ENCODE measurements around the gene KCNAB1. TPM values are rescaled to one million over a fixed set of nuclear protein-coding genes. Genes with fewer than 3 reads are reported as not detected.

The KCNAB1 gene
- total and polyA plus RNA-seq, 2 donors (not counting 1 experiment from before 2014, with no cell fraction given): not detected

- H3K4me1 ChIP-seq (ENCODE audit: control insufficient read depth in 2 of 2, insufficient read depth in 2 of 2, low read length in 2 of 2): peaks cover 6 to 9% of the 10 kb centered on the region in 2 donors
- peaks cover 3% of the 10 kb centered on the region for H3K27me3 Mint-ChIP-seq
- DNase-seq: no peak
- no peak overlapping the region for H3K27ac ChIP-seq (ENCODE audit: low read length in 2 of 2)
- POLR2A ChIA-PET: no interaction called here
- H3K4me3 ChIP-seq (ENCODE audit: control extremely low read depth in 1 of 5, extremely low read depth in 1 of 5, insufficient read depth in 1 of 5, low read depth in 2 of 5, low read length in 4 of 5): no peak overlapping the region
- H3K9me3 Mint-ChIP-seq (ENCODE audit: insufficient read depth): no peaks in the 10 kb centered on the region
- TF ChIP-seq EZH2 (IDR thresholded peaks at IDR 0.05; ENCODE audit: borderline replicate concordance, insufficient read depth, low read depth, low read length, poor library complexity, severe bottlenecking): no peak
- no peak for ATAC-seq (ENCODE audit: low read depth)
- H3K9ac ChIP-seq (ENCODE audit: low read length): peak overlapping the region; percentile 32
- no peaks in the 10 kb centered on the region for H3K9me3 ChIP-seq (ENCODE audit: control extremely low read depth in 1 of 3, control insufficient read depth in 2 of 3, insufficient read depth in 1 of 3, low read length in 2 of 3)
- no peak overlapping the region for H3K4me3 Mint-ChIP-seq
- H2AFZ ChIP-seq (ENCODE audit: insufficient read depth, low read depth, low read length, poor library complexity, severe bottlenecking): peak overlapping the region; percentile 63
- no peaks in the 10 kb centered on the region for H3K36me3 ChIP-seq (replicated peaks in 1 of 2; ENCODE audit: control extremely low read depth in 1 of 2, control insufficient read depth in 1 of 2, extremely low read depth in 1 of 2, insufficient read depth in 2 of 2, low read length in 1 of 2)
- H3K27me3 ChIP-seq (replicated peaks in 1 of 4; ENCODE audit: control extremely low read depth in 1 of 4, control insufficient read depth in 3 of 4, insufficient read depth in 4 of 4, low read length in 3 of 4): no peaks in the 10 kb centered on the region
- H3K79me2 ChIP-seq (ENCODE audit: control insufficient read depth, insufficient read depth, low read length): no peaks in the 10 kb centered on the region
- no peaks in the 10 kb centered on the region for H4K20me1 ChIP-seq (ENCODE audit: control insufficient read depth, insufficient read depth, low read length, poor library complexity, severe bottlenecking)
- peaks cover 14% of the 10 kb centered on the region for H3K4me1 Mint-ChIP-seq
- intact Hi-C loops (cut with micrococcal nuclease): no loop called here
- H3K27ac Mint-ChIP-seq: no peak overlapping the region
- WGBS (ENCODE audit: insufficient coverage): no CpG with 5 or more reads among the region's 1 CpG
- H3K4me2 ChIP-seq (replicated peaks; ENCODE audit: low read depth, low read length, poor library complexity, severe bottlenecking): peak overlapping the region; percentile 26
- CTCF ChIA-PET: interaction anchor here (1.1 to 2.0 kb wide), 2 partner anchors 10 to 977 kb away, joined by 3 to 11 read pairs; no protein-coding TSS in a partner anchor
Observed at GRCh38 chr3:156161172-156161571, 40.8 kb downstream of the KCNAB1 start.

GRCh38 chr3:156163848-156164247, 43.5 kb downstream of the KCNAB1 start:
- ChIA-PET CTCF (interaction anchor here (0.9 to 1.0 kb wide), 2 partner anchors 12 to 22 kb away, joined by 3 to 5 read pairs; no protein-coding TSS in a partner anchor), POLR2A (no interaction called here)
- no peak overlapping the region for H3K27ac Mint-ChIP-seq
- intact Hi-C loops (cut with micrococcal nuclease): no loop called here
- peaks cover 6 to 9% of the 10 kb centered on the region in 2 donors for H3K4me1 ChIP-seq (ENCODE audit: control insufficient read depth in 2 of 2, insufficient read depth in 2 of 2, low read length in 2 of 2)
- H3K4me2 ChIP-seq (replicated peaks; ENCODE audit: low read depth, low read length, poor library complexity, severe bottlenecking): no peak overlapping the region
- no peaks in the 10 kb centered on the region for H3K27me3 Mint-ChIP-seq
- no peak overlapping the region for H3K4me3 ChIP-seq (ENCODE audit: control extremely low read depth in 1 of 5, extremely low read depth in 1 of 5, insufficient read depth in 1 of 5, low read depth in 2 of 5, low read length in 4 of 5)
- H3K9ac ChIP-seq (ENCODE audit: low read length): no peak overlapping the region
- ATAC-seq (ENCODE audit: low read depth) (no peak), DNase-seq (no peak)
- no peak for TF ChIP-seq CTCF (IDR thresholded peaks at IDR 0.05)
- TF ChIP-seq EZH2 (IDR thresholded peaks at IDR 0.05; ENCODE audit: borderline replicate concordance, insufficient read depth, low read depth, low read length, poor library complexity, severe bottlenecking): no peak
- H3K4me3 Mint-ChIP-seq: no peak overlapping the region
- H2AFZ ChIP-seq (ENCODE audit: insufficient read depth, low read depth, low read length, poor library complexity, severe bottlenecking): no peak overlapping the region
- H3K4me1 Mint-ChIP-seq: peaks cover 14% of the 10 kb centered on the region
- H3K27ac ChIP-seq (ENCODE audit: low read length in 2 of 2): no peak overlapping the region
- WGBS (ENCODE audit: insufficient coverage): no CpG with 5 or more reads among the region's 2 CpGs
- H3K27me3 ChIP-seq (replicated peaks in 1 of 4; ENCODE audit: control extremely low read depth in 1 of 4, control insufficient read depth in 3 of 4, insufficient read depth in 4 of 4, low read length in 3 of 4): no peaks in the 10 kb centered on the region
- H3K9me3 ChIP-seq (ENCODE audit: control extremely low read depth in 1 of 3, control insufficient read depth in 2 of 3, insufficient read depth in 1 of 3, low read length in 2 of 3): no peaks in the 10 kb centered on the region
- H3K36me3 ChIP-seq (replicated peaks in 1 of 2; ENCODE audit: control extremely low read depth in 1 of 2, control insufficient read depth in 1 of 2, extremely low read depth in 1 of 2, insufficient read depth in 2 of 2, low read length in 1 of 2): no peaks in the 10 kb centered on the region
- H4K20me1 ChIP-seq (ENCODE audit: control insufficient read depth, insufficient read depth, low read length, poor library complexity, severe bottlenecking): no peaks in the 10 kb centered on the region
- H3K79me2 ChIP-seq (ENCODE audit: control insufficient read depth, insufficient read depth, low read length): no peaks in the 10 kb centered on the region
- H3K9me3 Mint-ChIP-seq (ENCODE audit: insufficient read depth): no peaks in the 10 kb centered on the region

Measured in B cell (primary cell).